ENCODE data around the gene SNED1. TPM values are rescaled to one million over a fixed set of nuclear protein-coding genes. Genes with fewer than 3 reads are reported as not detected.

SNED1 gene
- total RNA-seq, 1 experiment from 2014 or later, result 0.07 TPM

GRCh38 chr2:240959214-240959940, 39.0 kb upstream of the SNED1 start:
- DNase-seq (ENCODE audit: low spot score), result no peak
- in situ Hi-C loops (cut with HindIII; ENCODE audit: low sequenced_read_pairs), result no loop called here

GRCh38 chr2:240959941-240960308, 38.5 kb upstream of the SNED1 start:
- no peak for DNase-seq (ENCODE audit: low spot score)

GRCh38 chr2:240960309-240960970, 38.0 kb upstream of the SNED1 start:
- in situ Hi-C loops (cut with HindIII; ENCODE audit: low sequenced_read_pairs), result no loop called here
- DNase-seq (ENCODE audit: low spot score), result no peak

More at GRCh38 chr2:240959941-240960308, 38.5 kb upstream of the SNED1 start:
- in situ Hi-C loops (cut with HindIII; ENCODE audit: low sequenced_read_pairs), result no loop called here

- DNase-seq (ENCODE audit: low spot score), result no peak
- in situ Hi-C loops (cut with HindIII; ENCODE audit: low sequenced_read_pairs), result no loop called here
Observed at GRCh38 chr2:240960971-240961876, 37.2 kb upstream of the SNED1 start.

DNA sequence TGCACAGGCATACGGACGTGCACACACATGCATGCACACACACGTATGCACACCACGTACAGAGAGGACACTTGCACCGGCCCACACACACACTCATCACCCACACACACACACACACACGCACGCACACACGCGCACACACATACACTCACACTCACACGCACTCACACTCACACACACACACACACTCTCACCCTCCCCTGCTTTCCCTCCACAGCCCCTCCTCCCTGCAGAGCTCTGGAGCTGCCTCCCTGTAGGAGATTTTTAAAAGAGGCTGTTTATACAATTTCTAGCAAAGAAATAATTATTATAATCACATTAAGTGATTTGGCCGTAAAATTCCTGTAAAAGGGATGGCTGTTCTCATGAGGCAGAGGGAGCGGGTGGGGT, 36.5 kb upstream of the SNED1 start:
- in situ Hi-C loops (cut with HindIII; ENCODE audit: low sequenced_read_pairs), result no loop called here
- DNase-seq (ENCODE audit: low spot score), result no peak

DNA sequence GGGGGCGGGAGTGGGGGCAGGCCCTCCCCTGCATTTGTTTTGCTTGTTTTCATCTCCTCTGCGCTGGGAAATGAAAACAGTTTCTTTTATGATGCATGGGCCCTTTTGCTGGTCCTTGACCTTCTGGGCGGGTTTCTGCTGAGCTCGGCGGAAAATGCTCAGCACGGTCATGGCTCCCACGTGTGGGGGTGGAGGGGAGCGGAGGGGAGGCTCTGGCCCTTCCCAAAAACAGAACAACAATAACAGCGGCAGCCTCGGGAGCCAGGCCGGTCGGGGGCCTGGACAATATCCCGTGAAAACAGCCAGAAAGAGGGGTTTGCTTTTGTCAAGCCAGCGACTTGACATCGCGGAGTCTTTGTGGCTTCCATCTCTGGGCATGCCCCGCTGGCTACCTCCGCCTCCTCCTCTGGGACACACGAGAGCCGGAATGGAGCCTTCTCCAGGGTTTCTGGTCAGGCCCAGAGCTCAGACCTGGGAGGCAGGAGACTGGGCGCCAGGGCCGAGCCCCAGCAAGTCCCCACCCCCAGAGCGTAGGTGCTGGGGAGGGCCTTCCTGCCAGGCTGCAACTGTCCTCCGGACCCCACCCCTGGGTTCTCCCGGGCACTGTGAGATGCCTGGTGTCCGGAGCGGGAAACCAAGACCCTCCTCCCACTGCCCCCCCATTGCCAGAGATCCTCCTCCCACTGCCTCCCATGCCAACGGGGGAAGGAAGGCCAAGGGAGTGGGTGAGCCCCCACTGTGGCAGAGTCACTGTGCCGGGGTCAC, 35.9 kb upstream of the SNED1 start:
- in situ Hi-C loops (cut with HindIII; ENCODE audit: low sequenced_read_pairs), result no loop called here
- peak; percentile 19 for DNase-seq (ENCODE audit: low spot score)

- no peak for DNase-seq (ENCODE audit: low spot score)
- in situ Hi-C loops (cut with HindIII; ENCODE audit: low sequenced_read_pairs), result no loop called here
Observed at GRCh38 chr2:240963065-240963867, 35.2 kb upstream of the SNED1 start.

DNA sequence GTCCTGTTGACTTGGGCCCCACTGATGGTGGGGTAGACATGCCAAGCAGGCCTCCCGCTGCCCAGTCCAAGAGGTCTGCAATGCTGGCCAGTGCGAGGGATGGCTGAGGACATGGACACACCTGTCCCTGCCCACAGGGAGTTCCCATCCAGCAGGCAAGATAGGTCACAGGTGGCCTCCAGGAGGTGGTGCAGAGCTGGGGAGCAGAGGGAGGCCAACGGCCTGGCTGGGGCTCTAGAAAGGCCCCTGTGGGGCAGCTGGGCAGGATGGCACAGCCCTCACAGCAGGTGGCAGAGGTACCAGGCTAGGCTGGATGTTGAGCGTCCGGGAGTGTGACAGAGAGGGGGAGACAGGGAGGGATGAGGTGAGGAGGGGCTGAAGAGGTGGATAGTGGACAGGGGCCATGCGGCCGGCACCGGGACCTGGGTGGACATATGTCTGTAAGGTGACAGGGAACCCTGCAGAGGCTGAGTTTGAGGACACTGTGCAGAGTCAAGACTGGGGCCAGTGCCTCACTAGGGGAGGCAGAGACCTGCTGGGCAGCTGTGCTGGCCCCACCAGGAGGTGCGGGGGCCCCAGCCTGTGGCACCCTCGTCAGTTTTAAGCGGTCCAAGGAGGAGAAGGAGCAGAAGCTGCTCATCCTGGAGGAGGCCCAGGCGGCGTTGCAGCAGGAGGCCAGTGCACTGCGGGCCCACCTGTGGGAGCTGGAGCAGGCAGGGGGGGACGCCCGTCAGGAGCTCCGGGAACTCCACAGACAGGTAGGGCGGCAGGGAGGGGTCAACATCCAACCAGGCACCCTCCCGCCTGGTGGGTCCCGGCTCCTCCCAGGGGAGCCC, 34.3 kb upstream of the SNED1 start:
- DNase-seq (ENCODE audit: low spot score), result no peak
- in situ Hi-C loops (cut with HindIII; ENCODE audit: low sequenced_read_pairs), result no loop called here

DNA sequence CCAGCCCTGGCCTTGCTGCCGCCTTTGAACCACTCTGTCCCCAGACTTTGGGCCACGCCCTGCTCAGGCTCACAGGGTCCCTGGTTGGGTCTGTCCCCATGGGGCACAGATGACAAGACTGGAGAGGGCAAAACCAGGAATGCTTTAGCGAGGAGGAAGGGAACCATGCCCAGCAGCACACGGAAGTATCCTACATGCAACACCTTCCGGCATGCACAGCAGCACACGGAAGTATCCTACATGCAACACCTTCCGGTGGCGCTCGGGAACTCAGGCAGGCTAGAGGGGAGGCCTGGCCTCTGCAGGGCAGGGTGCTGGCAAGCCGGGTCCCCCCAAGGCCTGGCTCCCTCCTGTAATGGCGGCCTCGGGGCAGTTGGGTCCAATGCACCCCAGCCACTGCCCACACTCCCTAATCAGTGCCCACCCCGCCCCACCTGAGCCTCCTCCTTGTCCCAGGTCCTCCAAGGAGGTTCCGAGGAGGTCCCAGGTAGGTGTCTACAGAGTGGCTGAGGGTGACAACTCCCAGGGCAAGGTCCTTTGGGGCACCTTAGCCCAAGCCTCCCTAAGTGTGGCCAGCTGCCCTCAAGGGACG, 33.6 kb upstream of the SNED1 start:
- DNase-seq (ENCODE audit: low spot score), result no peak
- in situ Hi-C loops (cut with HindIII; ENCODE audit: low sequenced_read_pairs), result no loop called here

GRCh38 chr2:240965296-240965904, 33.0 kb upstream of the SNED1 start:
- in situ Hi-C loops (cut with HindIII; ENCODE audit: low sequenced_read_pairs), result no loop called here
- DNase-seq (ENCODE audit: low spot score), result no peak

- in situ Hi-C loops (cut with HindIII; ENCODE audit: low sequenced_read_pairs), result no loop called here
- DNase-seq (ENCODE audit: low spot score), result no peak
Observed at GRCh38 chr2:240965905-240966456, 32.4 kb upstream of the SNED1 start.

DNA sequence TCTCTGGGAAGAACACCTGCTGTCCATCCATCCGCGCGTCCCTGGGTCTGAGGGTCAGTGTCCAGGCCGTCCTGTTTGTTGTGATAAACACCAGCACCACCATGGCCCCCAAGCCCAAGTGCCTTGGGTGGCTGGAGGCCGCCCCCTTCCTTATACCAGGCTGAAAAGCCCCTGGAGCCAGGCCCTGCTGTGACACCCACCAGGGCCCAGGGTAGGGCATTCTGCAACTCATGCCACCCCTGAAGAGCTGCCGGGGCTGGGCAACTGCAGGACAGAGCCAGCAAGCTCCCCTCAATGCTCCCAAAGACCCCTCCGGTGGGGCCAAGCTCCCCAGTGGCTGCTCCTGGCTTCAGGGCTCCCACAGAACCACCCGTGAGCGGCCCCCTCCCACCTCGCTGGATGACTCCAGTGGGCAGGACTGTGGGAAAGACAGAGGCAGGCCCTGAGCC, 31.9 kb upstream of the SNED1 start:
- in situ Hi-C loops (cut with HindIII; ENCODE audit: low sequenced_read_pairs), result no loop called here
- DNase-seq (ENCODE audit: low spot score), result no peak

GRCh38 chr2:240966906-240967680, 31.3 kb upstream of the SNED1 start:
- DNase-seq (ENCODE audit: low spot score), result no peak
- in situ Hi-C loops (cut with HindIII; ENCODE audit: low sequenced_read_pairs), result no loop called here

GRCh38 chr2:240967681-240968621, 30.5 kb upstream of the SNED1 start:
- in situ Hi-C loops (cut with HindIII; ENCODE audit: low sequenced_read_pairs), result no loop called here
- DNase-seq (ENCODE audit: low spot score), result no peak

Measured in G401 (cell line).